HepG2 (cell line): ENCODE results near the gene GDE1. TPM values are rescaled to one million over a fixed set of nuclear protein-coding genes. Genes with fewer than 3 reads are reported as not detected.

Experiments
- MYPOP ChIP-seq: sonication (generic); formaldehyde crosslinking; IDR thresholded peaks from 2 replicates; pipeline ENCODE4 v1.8.1; 2023; ENCODE audit warnings: mild to moderate bottlenecking, moderate library complexity, missing genetic modification reagents
- NCOA2 ChIP-seq: sonication (generic); formaldehyde crosslinking; IDR thresholded peaks from 2 replicates; pipeline ENCODE4 v1.8.0; 2022; ENCODE audit warnings: inconsistent platforms
- PLRG1 ChIP-seq: fragments of 450-650 bp; conservative IDR thresholded peaks from 2 replicates; pipeline ENCODE4 v1.6.1; 2016
- RAD51 ChIP-seq: fragments of 450-650 bp; IDR thresholded peaks from 2 replicates; pipeline ENCODE4 v1.6.1; 2016; ENCODE audit warnings: borderline replicate concordance
- SMAD3 ChIP-seq: sonication (generic); formaldehyde crosslinking; IDR thresholded peaks from 2 replicates; pipeline ENCODE4 v1.4.0; 2020; ENCODE audit warnings: missing genetic modification reagents
- SMAD9 ChIP-seq: sonication (generic); formaldehyde crosslinking; IDR thresholded peaks from 2 replicates; pipeline ENCODE4 v1.5.1; 2020; ENCODE audit warnings: mild to moderate bottlenecking, missing genetic modification reagents
- SNAPC2 ChIP-seq: sonication (generic); formaldehyde crosslinking; IDR thresholded peaks from 2 replicates; pipeline ENCODE4 v1.8.1; 2022; ENCODE audit warnings: mild to moderate bottlenecking, missing genetic modification reagents
- TERF1 ChIP-seq: sonication (generic); formaldehyde crosslinking; IDR thresholded peaks from 2 replicates; pipeline ENCODE4 v1.8.0; 2022; ENCODE audit warnings: mild to moderate bottlenecking, missing genetic modification reagents, moderate library complexity
- ZIK1 ChIP-seq: sonication (generic); formaldehyde crosslinking; IDR thresholded peaks from 2 replicates; pipeline ENCODE4 v1.5.0; 2020; ENCODE audit warnings: mild to moderate bottlenecking, low read depth, missing genetic modification reagents, borderline replicate concordance
- ZNF18 ChIP-seq: sonication (generic); formaldehyde crosslinking; IDR thresholded peaks from 2 replicates; pipeline ENCODE4 v1.8.0; 2022; ENCODE audit warnings: mild to moderate bottlenecking, missing genetic modification reagents; ENCODE audit not compliant: insufficient replicate concordance
- ZNF235 ChIP-seq: sonication (generic); formaldehyde crosslinking; IDR thresholded peaks from 2 replicates; pipeline ENCODE4 v1.8.1; 2023; ENCODE audit warnings: mild to moderate bottlenecking, missing genetic modification reagents, borderline replicate concordance
- ZNF768 ChIP-seq: sonication (generic); formaldehyde crosslinking; IDR thresholded peaks from 2 replicates; pipeline ENCODE4 v1.4.0; 2020; ENCODE audit warnings: missing genetic modification reagents
- ZNF770 ChIP-seq: sonication (generic); formaldehyde crosslinking; IDR thresholded peaks from 2 replicates; pipeline ENCODE4 v1.5.0; 2020; ENCODE audit warnings: mild to moderate bottlenecking, missing genetic modification reagents
- polyA plus RNA-seq, 8 experiments: library from polyadenylated mRNA; depleted of rRNA in 3 of 8; stranded (reverse) in 7 of 8; unstranded in 1 of 8; fragments of >200 nt; fragmentation: Illumina TruSeq in 4 of 8; extraction: Trizol in 4 of 8; gene quantifications; 2 replicates each; pipeline versions ENCODE4 v1.2.1 to v1.2.3, GENCODE V29; 2011 to 2016; ENCODE audit warnings: low read depth in 4 of 8, missing spikeins in 1 of 8, mixed read lengths in 1 of 8; ENCODE audit not compliant: insufficient read depth in 1 of 8
- total RNA-seq, 5 experiments: library from RNA; depleted of rRNA; stranded (reverse); fragments of >200 nt; fragmentation: Illumina TruSeq; extraction: Trizol; gene quantifications; 2 replicates each; pipeline ENCODE4 v1.2.3, GENCODE V29; 2016; ENCODE audit warnings: low read depth in 1 of 5
- TF ChIP-seq, protein P1 (sequence below): sonication (generic); formaldehyde crosslinking; IDR thresholded peaks from 2 replicates; pipeline ENCODE4 v1.4.0; 2020; ENCODE audit warnings: missing genetic modification reagents
- TF ChIP-seq, protein P2 (sequence below): sonication (generic); formaldehyde crosslinking; IDR thresholded peaks from 2 replicates; pipeline ENCODE4; 2020; ENCODE audit warnings: missing genetic modification reagents, mild to moderate bottlenecking, borderline replicate concordance

GDE1 gene
- total and polyA plus RNA-seq, 2 of the 13 experiments (the other 11 are each of a cell fraction or from before 2014, with no cell fraction given), result 35.9 to 59.0 TPM

GRCh38 chr16:19523559-19524355 is 1.9 kb upstream of the GDE1 start, which contains the start of gene CCP110 (continued):
- TF ChIP-seq, protein P1, sequence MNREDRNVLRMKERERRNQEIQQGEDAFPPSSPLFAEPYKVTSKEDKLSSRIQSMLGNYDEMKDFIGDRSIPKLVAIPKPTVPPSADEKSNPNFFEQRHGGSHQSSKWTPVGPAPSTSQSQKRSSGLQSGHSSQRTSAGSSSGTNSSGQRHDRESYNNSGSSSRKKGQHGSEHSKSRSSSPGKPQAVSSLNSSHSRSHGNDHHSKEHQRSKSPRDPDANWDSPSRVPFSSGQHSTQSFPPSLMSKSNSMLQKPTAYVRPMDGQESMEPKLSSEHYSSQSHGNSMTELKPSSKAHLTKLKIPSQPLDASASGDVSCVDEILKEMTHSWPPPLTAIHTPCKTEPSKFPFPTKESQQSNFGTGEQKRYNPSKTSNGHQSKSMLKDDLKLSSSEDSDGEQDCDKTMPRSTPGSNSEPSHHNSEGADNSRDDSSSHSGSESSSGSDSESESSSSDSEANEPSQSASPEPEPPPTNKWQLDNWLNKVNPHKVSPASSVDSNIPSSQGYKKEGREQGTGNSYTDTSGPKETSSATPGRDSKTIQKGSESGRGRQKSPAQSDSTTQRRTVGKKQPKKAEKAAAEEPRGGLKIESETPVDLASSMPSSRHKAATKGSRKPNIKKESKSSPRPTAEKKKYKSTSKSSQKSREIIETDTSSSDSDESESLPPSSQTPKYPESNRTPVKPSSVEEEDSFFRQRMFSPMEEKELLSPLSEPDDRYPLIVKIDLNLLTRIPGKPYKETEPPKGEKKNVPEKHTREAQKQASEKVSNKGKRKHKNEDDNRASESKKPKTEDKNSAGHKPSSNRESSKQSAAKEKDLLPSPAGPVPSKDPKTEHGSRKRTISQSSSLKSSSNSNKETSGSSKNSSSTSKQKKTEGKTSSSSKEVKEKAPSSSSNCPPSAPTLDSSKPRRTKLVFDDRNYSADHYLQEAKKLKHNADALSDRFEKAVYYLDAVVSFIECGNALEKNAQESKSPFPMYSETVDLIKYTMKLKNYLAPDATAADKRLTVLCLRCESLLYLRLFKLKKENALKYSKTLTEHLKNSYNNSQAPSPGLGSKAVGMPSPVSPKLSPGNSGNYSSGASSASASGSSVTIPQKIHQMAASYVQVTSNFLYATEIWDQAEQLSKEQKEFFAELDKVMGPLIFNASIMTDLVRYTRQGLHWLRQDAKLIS (CRISPR knock-in tag), result no peak
- TF ChIP-seq ZNF768 (CRISPR knock-in tag) (peak; percentile 54; the same call in 1 of the 2 replicates), RAD51 (no peak), PLRG1 (no peak), SMAD3 (peak; percentile 63; the same call in 1 of the 2 replicates), SNAPC2 (peak; percentile 50; the same call in 1 of the 2 replicates), ZNF770 (no peak), SMAD9 (CRISPR knock-in tag) (no peak; the same call in 1 of the 2 replicates), ZIK1 (CRISPR knock-in tag) (peak; percentile 42; the same call in 1 of the 2 replicates), TERF1 (CRISPR knock-in tag) (0 out of 2 replicates have a peak, but pooled peaks have one; percentile 64), ZNF18 (CRISPR knock-in tag) (no peak), NCOA2 (CRISPR knock-in tag) (peak; percentile 28; the same call in 1 of the 2 replicates), MYPOP (no peak), ZNF235 (CRISPR knock-in tag) (no peak; the same call in 1 of the 2 replicates)
- TF ChIP-seq, protein P2, sequence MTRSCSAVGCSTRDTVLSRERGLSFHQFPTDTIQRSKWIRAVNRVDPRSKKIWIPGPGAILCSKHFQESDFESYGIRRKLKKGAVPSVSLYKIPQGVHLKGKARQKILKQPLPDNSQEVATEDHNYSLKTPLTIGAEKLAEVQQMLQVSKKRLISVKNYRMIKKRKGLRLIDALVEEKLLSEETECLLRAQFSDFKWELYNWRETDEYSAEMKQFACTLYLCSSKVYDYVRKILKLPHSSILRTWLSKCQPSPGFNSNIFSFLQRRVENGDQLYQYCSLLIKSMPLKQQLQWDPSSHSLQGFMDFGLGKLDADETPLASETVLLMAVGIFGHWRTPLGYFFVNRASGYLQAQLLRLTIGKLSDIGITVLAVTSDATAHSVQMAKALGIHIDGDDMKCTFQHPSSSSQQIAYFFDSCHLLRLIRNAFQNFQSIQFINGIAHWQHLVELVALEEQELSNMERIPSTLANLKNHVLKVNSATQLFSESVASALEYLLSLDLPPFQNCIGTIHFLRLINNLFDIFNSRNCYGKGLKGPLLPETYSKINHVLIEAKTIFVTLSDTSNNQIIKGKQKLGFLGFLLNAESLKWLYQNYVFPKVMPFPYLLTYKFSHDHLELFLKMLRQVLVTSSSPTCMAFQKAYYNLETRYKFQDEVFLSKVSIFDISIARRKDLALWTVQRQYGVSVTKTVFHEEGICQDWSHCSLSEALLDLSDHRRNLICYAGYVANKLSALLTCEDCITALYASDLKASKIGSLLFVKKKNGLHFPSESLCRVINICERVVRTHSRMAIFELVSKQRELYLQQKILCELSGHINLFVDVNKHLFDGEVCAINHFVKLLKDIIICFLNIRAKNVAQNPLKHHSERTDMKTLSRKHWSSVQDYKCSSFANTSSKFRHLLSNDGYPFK (CRISPR knock-in tag), result peak; percentile 99
